ENCODE data around the gene CLMN. TPM values are rescaled to one million over a fixed set of nuclear protein-coding genes. Genes with fewer than 3 reads are reported as not detected.

Gene CLMN
- total RNA-seq, 1 donor from 2014 or later = 3.9 TPM

- Histone ChIP-seq H3K27me3 (ENCODE audit: control insufficient read depth, insufficient read depth, low read length) (no peaks in the 10 kb centered on the region), H3K36me3 (ENCODE audit: control insufficient read depth, insufficient read depth, low read length) (no peaks in the 10 kb centered on the region), H3K4me3 (ENCODE audit: low read depth, low read length) (no peak overlapping the region)
- FAIRE-seq = no peak
- no peak for DNase-seq (ENCODE audit: low read depth)
- TF ChIP-seq CTCF (IDR thresholded peaks at IDR 0.05; ENCODE audit: insufficient read depth, low read length, severe bottlenecking) = no peak
Observed at GRCh38 chr14:95238487-95239298, 81.0 kb downstream of the CLMN start.

- no peak for TF ChIP-seq CTCF (IDR thresholded peaks at IDR 0.05; ENCODE audit: insufficient read depth, low read length, severe bottlenecking)
- H3K4me3 ChIP-seq (ENCODE audit: low read depth, low read length) = no peak overlapping the region
- DNase-seq (ENCODE audit: low read depth) = no peak
- no peak for FAIRE-seq
- H3K27me3 ChIP-seq (ENCODE audit: control insufficient read depth, insufficient read depth, low read length) = no peaks in the 10 kb centered on the region
- no peaks in the 10 kb centered on the region for H3K36me3 ChIP-seq (ENCODE audit: control insufficient read depth, insufficient read depth, low read length)
Observed at GRCh38 chr14:95237958-95238340, 81.8 kb downstream of the CLMN start.

- Histone ChIP-seq H3K36me3 (ENCODE audit: control insufficient read depth, insufficient read depth, low read length) (no peaks in the 10 kb centered on the region), H3K27me3 (ENCODE audit: control insufficient read depth, insufficient read depth, low read length) (no peaks in the 10 kb centered on the region), H3K4me3 (ENCODE audit: low read depth, low read length) (no peak overlapping the region)
- no peak for FAIRE-seq
- no peak for TF ChIP-seq CTCF (IDR thresholded peaks at IDR 0.05; ENCODE audit: insufficient read depth, low read length, severe bottlenecking)
- DNase-seq (ENCODE audit: low read depth) = no peak
Observed at GRCh38 chr14:95237121-95237957, 82.4 kb downstream of the CLMN start.

GRCh38 chr14:95236221-95236620 is 83.5 kb downstream of the CLMN start:
- DNase-seq (ENCODE audit: low read depth) = no peak
- FAIRE-seq = no peak
- TF ChIP-seq CTCF (IDR thresholded peaks at IDR 0.05; ENCODE audit: insufficient read depth, low read length, severe bottlenecking) = no peak
- Histone ChIP-seq H3K27me3 (ENCODE audit: control insufficient read depth, insufficient read depth, low read length) (no peaks in the 10 kb centered on the region), H3K4me3 (ENCODE audit: low read depth, low read length) (no peak overlapping the region), H3K36me3 (ENCODE audit: control insufficient read depth, insufficient read depth, low read length) (no peaks in the 10 kb centered on the region)

GRCh38 chr14:95235767-95236166 is 83.9 kb downstream of the CLMN start:
- no peaks in the 10 kb centered on the region for H3K27me3 ChIP-seq (ENCODE audit: control insufficient read depth, insufficient read depth, low read length)
- no peak overlapping the region for H3K4me3 ChIP-seq (ENCODE audit: low read depth, low read length)
- DNase-seq (ENCODE audit: low read depth) (no peak), FAIRE-seq (no peak)
- TF ChIP-seq CTCF (IDR thresholded peaks at IDR 0.05; ENCODE audit: insufficient read depth, low read length, severe bottlenecking) = no peak
- no peaks in the 10 kb centered on the region for H3K36me3 ChIP-seq (ENCODE audit: control insufficient read depth, insufficient read depth, low read length)
